ENCODE measurements around the gene FCN2. TPM values are rescaled to one million over a fixed set of nuclear protein-coding genes. Genes with fewer than 3 reads are reported as not detected.
A peak's percentile ranks its signal among the peaks of the same experiment; 100 is the strongest.

Gene FCN2
- total RNA-seq, 2 experiments from 2014 or later: not detected

- Mint-ChIP-seq H3K36me3 (ENCODE audit: low read depth) (no peaks in the 10 kb centered on the region), H3K4me3 (no peak overlapping the region), H3K27me3 (peaks cover under 1% of the 10 kb centered on the region), H3K4me1 (ENCODE audit: low read depth) (no peaks in the 10 kb centered on the region), H3K9me3 (no peaks in the 10 kb centered on the region), H3K27ac (no peak overlapping the region)
- Histone ChIP-seq H3K4me3 (ENCODE audit: low read length) (no peak overlapping the region), H3K4me1 (ENCODE audit: insufficient read depth, low read length) (no peaks in the 10 kb centered on the region), H3K9me3 (ENCODE audit: control insufficient read depth in 1 of 2, insufficient read depth in 1 of 2, low read length in 2 of 2) (peaks cover 0 to 7% of the 10 kb centered on the region in 2 experiments), H3K27ac (ENCODE audit: low read depth in 1 of 2, low read length in 2 of 2) (no peak overlapping the region), H3K27me3 (ENCODE audit: control insufficient read depth in 1 of 2, insufficient read depth in 2 of 2, low read length in 2 of 2) (no peaks in the 10 kb centered on the region), H3K36me3 (ENCODE audit: insufficient read depth, low read length) (no peaks in the 10 kb centered on the region)
- POLR2A ChIA-PET: no interaction called here
- CTCF ChIA-PET: no interaction called here
- TF ChIP-seq CTCF (IDR thresholded peaks at IDR 0.05): no peak
- ATAC-seq (ENCODE audit: poor library complexity) (no peak), DNase-seq (no peak)
- intact Hi-C loops (cut with DNase I, micrococcal nuclease): no loop called here
These were observed 22.3 kb downstream of the FCN2 start for GRCh38 chr9:134902936-134903335.

DNA sequence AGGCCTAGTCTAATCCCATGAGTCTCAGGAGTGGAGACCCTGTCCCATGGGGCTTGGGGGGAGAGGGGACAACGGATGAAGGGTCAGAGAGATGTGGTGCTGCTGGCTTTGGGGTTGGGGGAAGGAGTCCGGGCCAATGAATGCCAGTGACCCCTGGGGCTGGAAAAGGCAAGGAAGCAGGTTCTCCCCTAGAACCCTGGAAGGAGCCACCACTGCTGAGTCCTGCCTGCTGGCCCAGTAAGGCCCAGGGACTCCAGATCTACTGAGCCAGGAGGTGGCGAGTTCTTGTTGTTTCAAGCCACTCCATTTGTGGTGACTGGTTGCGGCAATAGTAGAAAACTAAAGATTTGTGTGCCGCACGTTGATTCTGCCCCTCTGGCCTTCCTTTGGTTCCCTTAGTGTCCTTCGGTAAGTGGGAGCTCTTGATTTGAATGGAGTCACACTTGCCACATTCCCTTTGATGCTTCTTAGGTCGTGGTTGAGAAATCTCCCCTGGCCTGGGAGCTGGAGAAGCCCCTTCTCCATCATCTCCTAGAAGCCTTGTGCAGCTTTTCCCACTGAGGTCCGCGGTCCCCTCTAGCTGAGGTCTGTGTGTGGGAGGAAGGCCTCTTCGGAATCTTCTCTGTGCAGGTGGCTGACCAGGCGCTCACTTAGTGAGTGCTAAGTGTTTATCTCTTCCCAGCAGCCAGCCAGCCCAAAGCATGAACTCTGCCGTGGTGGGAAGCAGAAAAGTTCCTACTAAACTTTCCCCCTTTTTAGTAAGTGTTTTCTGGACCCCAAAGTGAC is 28.1 kb downstream of the FCN2 start:
- Mint-ChIP-seq H3K4me1 (ENCODE audit: low read depth) (no peaks in the 10 kb centered on the region), H3K27me3 (peaks cover 25% of the 10 kb centered on the region), H3K36me3 (ENCODE audit: low read depth) (no peaks in the 10 kb centered on the region), H3K9me3 (no peaks in the 10 kb centered on the region), H3K27ac (no peak overlapping the region), H3K4me3 (no peak overlapping the region)
- H3K4me1 ChIP-seq (ENCODE audit: insufficient read depth, low read length): no peaks in the 10 kb centered on the region
- no peak for TF ChIP-seq CTCF (IDR thresholded peaks at IDR 0.05)
- intact Hi-C loops (cut with DNase I, micrococcal nuclease): no loop called here
- no peak for ATAC-seq (ENCODE audit: poor library complexity)
- ChIA-PET CTCF (no interaction called here), POLR2A (no interaction called here)
- no peak overlapping the region for H3K27ac ChIP-seq (ENCODE audit: low read depth in 1 of 2, low read length in 2 of 2)
- H3K9me3 ChIP-seq (ENCODE audit: control insufficient read depth in 1 of 2, insufficient read depth in 1 of 2, low read length in 2 of 2): peaks cover 0 to 4% of the 10 kb centered on the region in 2 experiments
- H3K36me3 ChIP-seq (ENCODE audit: insufficient read depth, low read length): no peaks in the 10 kb centered on the region
- peaks cover 0 to 5% of the 10 kb centered on the region in 2 experiments for H3K27me3 ChIP-seq (ENCODE audit: control insufficient read depth in 1 of 2, insufficient read depth in 2 of 2, low read length in 2 of 2)
- DNase-seq: no peak
- no peak overlapping the region for H3K4me3 ChIP-seq (ENCODE audit: low read length)

- Histone ChIP-seq H3K36me3 (ENCODE audit: insufficient read depth, low read length) (no peaks in the 10 kb centered on the region), H3K27me3 (ENCODE audit: control insufficient read depth in 1 of 2, insufficient read depth in 2 of 2, low read length in 2 of 2) (peaks cover 0 to 5% of the 10 kb centered on the region in 2 experiments), H3K4me1 (ENCODE audit: insufficient read depth, low read length) (no peaks in the 10 kb centered on the region), H3K9me3 (ENCODE audit: control insufficient read depth in 1 of 2, insufficient read depth in 1 of 2, low read length in 2 of 2) (peaks cover 0 to 8% of the 10 kb centered on the region in 2 experiments), H3K4me3 (ENCODE audit: low read length) (no peak overlapping the region), H3K27ac (ENCODE audit: low read depth in 1 of 2, low read length in 2 of 2) (no peak overlapping the region)
- ChIA-PET CTCF (no interaction called here), POLR2A (no interaction called here)
- Mint-ChIP-seq H3K4me3 (no peak overlapping the region), H3K36me3 (ENCODE audit: low read depth) (no peaks in the 10 kb centered on the region), H3K4me1 (ENCODE audit: low read depth) (no peaks in the 10 kb centered on the region), H3K9me3 (no peaks in the 10 kb centered on the region), H3K27me3 (peaks cover 25% of the 10 kb centered on the region), H3K27ac (no peak overlapping the region)
- no peak for ATAC-seq (ENCODE audit: poor library complexity)
- intact Hi-C loops (cut with DNase I, micrococcal nuclease): no loop called here
- peak in 1 of 14 experiments; percentile 14 for DNase-seq
- no peak for TF ChIP-seq CTCF (IDR thresholded peaks at IDR 0.05)
These were observed 29.2 kb downstream of the FCN2 start for GRCh38 chr9:134909511-134910481.
